NCI-H526 treated with DMSO at 0.1 percent for 48 hours (cell line): ENCODE data around the gene NUP188.

Experiments
- DNase-seq: peaks from one replicate; lab custom pipeline; 2025; lab: John Stamatoyannopoulos, UW

The NUP188 gene

DNA sequence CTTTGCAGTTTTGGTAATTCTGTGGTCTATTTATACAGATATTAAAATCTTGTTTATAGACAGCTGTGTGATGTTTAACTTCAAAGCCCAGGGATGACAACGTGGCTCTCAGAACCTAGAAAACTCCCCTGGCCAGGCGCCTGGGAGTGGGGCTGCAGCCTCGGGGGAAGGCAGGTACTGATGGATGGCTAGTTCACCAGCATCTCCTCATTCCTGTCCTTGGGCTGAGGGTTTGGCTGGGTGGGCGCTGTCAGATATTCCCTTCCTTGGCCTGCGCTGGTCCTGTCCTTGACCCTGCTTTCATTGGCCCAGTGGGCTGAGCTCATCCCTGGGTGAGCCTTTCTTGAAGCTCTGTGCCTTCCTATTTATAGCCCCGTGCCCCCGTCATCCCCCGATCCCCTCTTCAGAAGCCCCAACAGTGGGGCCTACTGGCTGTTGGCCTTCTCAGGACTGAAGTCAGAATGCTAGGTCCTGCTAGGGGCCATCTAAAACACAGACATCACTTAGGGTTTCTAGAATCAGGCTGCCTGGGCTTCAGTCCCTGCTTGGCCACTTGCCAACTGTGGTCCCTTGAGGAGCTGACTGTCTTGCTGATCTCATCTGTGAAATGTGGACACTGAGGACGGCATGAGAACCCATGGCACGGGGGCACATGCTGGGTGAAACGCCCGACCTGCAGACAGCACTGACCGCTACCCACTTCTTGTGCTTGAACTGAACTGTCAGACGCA, 59.7 kb downstream of the NUP188 start:
- DNase-seq: no peak

DNA sequence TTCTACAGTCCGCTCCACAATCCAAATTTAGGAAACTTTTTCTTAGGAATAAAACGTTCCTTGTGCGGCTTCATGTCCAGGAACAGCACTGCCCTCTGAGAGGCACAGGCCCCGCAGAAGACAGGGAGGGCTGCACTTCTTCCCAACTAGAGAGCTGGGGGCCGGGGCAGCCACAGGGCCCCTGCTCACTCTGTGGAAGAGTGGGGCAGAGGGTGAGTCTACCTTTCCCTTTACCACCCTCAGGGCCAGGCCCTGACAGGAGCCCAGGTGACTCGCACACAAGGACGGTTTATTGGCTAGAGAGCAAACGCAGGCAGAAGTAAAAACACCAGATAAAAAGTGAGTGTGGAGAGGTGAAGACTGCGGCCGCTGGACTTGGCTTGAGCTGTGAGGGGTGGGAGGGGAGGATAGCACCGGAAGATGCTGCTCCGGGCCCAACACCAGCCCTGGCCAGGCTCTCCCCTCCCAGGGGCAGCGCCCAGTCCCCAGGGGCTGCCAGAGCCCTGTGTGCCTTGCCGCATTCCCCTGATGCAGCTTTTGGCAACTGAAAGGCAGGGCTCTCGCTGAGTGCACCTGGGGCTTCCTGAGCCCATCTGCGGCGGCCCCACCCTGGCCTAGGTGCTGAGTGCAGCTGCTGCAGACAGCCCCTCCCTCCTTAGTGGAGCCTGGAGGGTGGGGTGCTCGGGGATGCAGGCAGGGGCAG, 60.4 kb downstream of the NUP188 start:
- no peak for DNase-seq

DNA sequence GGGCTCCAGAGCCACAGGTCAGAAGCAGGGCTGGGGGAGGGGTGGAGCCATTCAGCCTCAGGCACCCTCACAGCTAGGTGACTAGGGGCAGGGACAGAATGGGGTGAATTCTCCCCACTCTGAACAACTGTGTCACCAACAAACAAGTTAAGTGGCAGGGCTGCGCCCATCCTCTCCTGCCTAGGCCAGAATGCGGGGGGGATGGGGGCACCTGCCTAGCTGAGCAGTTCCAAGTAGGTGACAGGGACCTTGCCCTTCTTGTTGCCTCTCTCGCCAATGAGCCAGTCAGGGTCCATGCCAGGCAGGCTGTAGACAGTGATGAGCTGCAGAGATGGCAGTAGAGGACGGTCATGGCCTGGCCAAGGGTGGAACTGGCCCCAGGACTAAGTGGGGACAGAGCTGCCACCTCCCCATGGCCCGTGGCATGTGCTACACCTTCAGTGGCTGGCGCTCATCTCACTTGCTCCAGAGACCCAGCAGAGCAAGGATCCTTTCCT, 61.0 kb downstream of the NUP188 start:
- DNase-seq: no peak

DNA sequence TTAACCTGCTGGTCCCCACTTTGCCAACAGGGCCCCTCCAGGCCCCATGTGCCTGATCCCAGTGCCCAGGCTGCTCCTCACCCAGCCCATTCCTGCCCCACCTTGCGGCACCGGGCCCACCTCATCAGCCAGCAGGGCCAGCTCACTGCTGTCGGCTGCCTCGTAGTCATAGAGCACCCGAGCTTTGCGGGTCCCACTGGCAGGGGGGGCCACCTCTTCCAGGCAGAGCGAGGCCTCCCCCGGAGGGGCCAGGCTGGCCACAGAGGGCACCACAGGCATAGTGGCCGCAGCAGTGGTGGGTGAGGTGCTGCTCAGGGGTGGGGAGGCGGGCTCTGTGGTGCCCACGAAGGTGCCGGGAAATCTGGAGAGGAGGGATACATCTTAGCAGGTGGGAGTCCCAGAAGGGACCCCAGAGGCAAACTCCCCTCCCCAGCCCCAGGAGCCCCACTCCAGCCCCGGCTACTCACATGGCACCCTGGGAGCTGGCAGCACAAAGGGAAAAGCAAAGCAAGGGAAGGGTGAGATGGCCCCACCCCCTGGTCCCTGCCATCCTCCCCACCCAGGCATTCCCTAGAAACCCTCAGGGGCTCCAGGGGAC, 61.6 kb downstream of the NUP188 start:
- DNase-seq: no peak

DNA sequence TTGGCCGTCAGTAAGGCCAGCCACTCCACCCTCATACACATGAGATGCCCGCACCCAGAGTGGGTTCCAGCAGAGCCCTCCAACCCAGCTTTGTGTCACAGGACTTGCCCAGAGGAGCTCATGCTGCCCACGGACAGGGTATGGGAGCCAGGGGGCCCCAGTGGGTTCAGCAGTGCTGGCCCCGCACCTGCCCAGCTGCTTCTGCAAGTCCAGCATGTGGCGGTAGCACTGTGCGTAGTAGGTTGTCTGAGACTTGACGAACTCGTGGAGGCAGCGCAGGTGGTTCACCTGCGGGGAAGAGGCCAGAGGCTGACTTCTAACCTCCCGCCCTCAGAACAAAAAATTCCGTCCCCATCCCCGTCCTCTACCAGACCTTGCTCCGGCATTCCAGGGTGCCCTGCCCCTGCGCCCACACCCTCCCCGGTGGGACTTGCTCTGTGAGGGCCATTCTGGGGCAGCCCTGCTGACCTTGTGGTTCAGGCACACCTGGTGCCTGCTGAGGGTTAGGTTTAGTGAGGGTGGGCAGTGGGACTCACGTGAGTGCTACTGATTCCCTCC, 62.2 kb downstream of the NUP188 start:
- no peak for DNase-seq

DNA sequence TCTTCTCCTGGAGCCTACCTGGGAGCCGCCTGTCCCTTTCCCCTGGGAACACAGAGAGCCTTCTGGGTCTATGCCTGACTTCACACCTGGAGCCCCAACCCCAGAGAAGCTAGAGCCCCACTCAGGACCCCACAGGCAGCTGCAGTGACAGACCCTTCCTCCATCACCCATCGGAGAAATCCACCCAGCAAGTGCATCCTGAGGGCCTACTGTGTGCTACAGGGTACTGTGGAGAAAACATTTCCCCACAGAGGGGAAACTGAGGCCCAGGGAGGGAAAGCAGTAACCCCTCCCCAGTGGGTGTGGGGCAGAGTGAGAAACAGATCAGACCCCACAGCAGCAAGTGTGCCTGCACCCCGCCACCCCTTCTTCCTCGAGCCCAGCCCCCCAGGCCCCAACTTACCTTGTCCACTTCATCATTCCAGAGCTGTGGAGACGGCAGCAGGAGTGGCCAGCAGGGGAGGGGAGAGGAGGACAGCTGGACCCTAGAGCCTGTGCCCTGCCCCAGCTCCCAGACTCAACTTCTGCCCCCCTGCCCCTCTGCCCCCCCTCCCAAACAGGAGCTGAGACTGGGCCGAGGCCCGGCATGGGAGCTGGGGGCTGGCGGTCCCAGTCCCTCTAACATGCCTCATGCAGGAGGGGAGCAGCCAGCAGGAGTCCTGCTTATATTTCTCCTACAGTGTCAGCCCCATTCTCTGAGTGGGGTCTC, 62.9 kb downstream of the NUP188 start:
- DNase-seq: no peak

DNA sequence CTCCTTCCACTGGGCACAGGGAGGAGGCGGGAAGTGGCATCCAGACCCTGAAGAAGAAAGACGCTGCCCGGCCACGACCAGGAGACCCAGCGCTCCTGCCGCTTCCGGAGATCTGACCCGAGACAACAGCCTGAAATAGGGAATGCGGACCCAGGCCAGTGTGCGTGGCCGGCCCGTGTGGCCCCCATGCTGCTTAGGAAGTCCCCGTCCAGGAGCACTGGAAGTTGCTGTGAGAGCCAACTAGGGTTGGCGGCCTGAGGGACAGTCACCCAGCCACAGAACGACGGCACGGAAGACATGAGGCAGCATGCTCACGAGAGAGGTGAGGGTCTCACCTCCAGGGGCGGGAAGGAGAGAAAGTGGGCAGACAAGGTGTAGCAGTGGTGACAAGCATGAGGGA, 63.7 kb downstream of the NUP188 start:
- no peak for DNase-seq

DNA sequence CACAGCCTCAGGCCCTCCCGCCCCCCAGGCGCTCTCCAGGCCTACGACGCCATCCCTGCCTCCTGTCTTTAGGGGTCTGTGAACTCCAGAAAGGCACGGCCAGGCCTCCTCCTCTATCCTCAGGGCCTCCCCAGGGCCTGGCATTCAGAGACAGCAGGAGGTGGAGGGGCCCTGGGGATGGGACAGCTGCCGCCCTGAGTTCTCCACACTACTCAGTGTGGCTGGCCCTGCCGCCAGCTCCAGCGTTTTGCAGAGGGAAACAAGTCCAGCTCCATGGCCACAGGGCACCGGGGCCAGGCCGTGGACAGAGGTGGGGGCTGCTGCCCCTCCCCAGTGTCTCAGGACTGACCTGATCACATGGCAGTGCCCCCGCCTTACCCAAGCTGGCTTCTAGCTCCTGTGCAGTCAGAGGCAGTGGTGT, 64.3 kb downstream of the NUP188 start:
- DNase-seq: no peak

DNA sequence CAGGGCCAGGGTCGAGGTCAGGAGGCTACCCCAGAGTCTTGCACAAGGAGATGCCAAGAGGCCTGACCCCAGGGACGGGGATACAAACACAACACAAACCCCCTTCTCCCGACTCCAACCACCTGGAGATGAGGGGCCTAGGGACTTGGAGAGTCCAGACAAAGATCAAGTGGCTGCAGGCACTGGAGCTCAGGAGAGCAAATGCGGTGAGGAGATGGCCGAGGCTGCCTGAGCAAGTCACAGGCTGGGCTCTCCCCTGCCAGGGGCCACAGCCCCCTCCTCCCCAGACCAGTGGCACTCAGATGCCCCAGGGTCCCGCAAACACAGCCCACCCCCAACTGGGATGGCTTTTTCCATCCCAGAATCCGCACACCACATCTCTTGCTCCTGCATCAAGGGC, 64.8 kb downstream of the NUP188 start:
- DNase-seq: no peak

DNA sequence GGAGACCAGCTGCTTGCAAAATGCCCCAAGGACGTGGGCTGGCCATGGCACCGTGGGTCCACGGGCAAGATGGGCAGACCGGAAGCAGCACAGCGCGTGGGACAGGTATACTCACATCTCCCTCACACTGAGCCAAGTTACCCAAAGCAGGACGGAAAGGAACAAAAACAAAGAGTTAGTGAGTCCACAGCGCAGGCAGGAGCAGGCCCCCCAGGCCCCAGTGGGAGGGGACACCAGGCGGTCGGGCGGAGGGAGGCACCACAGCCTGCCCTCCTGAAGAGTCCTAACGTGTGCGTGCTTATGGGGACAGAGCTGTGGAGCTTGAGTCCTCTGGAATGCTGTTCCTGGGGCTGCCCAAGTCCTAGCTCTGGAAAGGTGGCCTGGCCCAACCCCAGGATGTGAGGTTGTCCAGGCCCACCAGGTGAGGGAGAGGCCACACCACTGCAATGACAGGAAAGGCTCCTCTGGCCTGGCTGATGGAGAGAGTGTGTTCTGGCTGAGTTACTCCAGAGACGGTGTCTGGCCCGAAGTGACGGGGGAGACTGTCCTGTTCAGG, 65.5 kb downstream of the NUP188 start:
- DNase-seq: no peak

DNA sequence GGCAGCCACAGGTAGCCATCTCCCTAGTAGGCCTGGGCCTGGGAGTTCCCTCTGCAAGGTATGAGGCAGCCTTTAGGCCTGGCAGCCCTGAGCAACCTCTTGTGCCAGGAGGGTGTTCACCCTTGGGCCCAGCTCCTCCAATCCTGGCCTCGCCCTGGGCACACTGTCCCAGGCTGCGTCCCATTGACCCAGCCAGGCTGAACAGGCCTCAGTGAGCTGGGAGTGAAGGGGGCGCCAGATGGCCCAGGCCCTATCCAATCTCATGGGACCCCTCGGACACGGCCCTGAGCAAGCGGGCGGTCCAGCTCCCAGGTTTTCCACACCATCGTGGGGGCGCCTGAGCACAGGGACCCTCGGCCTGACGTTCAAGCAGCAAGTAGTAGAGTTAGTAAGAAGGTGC, 66.2 kb downstream of the NUP188 start:
- DNase-seq: no peak

DNA sequence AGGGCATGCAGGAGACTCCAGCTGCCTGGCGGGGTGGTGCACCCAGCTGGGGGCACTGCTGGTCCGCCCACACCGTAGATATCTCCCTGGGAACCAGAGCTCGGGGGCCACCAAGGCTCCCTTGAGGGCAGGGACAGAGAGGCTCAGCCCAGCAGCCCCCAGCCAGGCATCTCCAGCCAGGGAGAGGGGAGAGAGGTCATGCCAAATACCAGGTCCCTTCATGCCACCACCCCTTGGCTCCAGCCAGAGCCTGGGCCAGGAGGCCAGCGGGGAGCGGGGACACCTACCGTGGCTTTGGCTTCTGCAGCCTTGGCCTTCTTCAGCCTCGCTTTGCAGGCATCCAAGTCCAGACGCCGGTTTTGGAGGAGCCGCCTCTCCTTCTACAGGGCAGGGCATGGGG, 66.6 kb downstream of the NUP188 start:
- DNase-seq: no peak

DNA sequence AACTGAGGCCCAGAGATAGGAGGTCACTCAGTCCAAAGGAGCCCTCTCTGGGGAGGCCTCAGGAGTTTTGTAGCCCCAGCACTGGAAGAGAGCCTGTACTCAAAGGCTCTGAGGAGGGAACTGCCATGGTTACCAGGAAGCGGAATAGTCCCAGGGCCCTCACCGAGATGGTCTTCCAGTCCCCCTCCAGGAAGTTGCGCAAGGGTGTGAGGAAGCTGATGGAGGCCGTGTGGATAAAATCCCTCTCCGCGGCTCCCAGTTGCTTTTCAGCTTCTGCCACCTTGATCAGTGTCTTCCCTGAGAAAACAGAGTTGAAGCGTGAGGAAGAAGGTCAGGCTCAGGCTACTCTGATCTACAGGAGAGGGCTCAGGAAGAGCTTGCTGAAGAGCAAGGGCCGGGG, 67.1 kb downstream of the NUP188 start:
- DNase-seq: no peak

DNA sequence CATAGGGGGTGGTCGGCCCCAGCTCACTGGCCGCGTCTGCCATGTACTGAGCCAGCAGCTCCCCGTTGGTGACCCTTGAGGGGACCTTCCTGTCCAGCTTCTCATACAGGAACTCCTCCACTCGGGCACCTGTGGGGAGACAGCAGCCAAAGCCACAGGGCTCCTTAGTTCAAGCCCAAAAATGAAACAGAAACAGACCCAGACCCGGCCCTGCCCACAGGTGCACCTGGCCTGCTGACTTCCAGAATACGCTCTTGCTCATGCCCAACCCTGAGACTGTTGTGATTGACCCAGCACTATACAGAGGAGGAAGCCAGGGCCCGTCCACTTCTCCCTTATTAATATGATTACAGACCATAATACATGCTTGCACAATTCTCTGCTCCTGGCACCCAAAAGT, 73.6 kb downstream of the NUP188 start:
- no peak for DNase-seq

DNA sequence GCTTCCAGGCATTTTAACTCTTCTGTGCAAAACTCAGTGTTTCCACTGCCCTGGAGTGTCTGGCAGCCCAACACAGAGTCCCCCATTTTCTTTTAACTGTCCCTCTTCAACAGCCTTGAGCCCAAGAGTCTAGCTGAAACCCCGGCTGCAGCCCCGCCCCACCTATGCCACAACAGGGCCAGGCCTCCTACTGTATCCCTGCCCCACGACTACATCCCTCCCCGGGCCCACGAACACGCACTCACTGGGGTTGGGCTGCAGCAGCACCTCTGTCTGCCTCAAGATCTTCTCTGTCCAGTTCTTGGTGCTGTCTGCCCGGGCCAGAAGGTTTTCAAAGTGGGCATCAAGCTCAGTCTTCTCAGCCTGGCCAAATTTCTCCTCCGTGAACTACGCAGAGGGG, 74.5 kb downstream of the NUP188 start:
- DNase-seq: no peak

DNA sequence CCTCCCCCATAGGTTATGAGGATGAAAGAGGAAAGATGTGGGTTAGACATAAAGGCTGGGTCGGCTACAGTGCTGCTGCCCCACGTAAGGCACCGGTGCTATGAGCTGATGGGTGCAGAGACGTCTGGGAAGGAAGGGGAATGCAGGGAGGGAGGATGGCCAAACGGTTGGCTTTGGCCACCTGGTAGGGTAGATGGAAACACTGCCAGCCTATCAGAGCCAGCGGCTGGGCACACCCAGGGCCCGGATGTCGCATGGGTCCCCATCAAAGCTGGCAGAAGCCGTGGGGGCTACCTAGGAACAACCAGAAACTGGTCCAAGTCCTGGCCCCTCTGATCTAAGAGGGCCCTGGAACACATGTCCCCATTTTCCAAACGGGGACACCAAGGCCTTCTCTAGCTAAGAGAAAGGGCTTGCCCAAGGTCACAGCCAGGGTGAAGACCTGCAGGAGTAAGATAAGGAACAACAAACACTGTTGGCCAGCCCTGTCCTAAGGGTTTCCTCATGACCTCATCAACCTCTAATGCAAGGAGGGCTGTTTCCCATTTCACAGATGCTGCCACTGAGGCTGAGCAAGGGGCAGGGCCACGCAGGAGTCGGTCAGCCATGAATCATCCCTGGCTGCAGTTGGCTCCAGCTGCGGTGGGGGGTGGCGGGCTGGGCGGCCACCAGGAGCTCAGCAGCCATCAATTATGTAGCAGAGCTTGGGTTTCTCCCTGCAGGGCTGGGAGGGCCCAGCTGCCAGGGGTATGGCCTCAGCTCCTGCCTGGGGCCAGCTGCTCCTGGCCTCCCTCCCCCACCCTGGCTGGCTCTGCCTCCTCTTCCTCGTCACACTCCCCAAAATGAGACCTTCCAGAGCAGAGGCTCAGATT, 75.8 kb downstream of the NUP188 start:
- DNase-seq: no peak

DNA sequence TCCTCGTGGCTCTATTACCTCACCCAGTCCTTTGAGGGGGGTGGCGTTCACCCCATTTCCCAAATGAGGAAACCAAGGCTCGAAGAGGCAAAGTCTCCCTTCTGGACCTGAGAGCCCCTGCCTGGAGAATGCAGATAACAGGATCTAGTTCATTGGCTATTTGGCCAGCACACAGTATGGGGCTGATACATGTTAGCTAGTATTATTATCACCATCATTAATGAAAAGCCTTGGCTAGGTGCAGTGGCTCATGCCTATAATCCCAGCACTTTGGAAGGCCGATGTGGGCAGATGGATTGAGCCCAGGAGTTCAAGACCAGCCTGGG, 76.4 kb downstream of the NUP188 start:
- DNase-seq: no peak

DNA sequence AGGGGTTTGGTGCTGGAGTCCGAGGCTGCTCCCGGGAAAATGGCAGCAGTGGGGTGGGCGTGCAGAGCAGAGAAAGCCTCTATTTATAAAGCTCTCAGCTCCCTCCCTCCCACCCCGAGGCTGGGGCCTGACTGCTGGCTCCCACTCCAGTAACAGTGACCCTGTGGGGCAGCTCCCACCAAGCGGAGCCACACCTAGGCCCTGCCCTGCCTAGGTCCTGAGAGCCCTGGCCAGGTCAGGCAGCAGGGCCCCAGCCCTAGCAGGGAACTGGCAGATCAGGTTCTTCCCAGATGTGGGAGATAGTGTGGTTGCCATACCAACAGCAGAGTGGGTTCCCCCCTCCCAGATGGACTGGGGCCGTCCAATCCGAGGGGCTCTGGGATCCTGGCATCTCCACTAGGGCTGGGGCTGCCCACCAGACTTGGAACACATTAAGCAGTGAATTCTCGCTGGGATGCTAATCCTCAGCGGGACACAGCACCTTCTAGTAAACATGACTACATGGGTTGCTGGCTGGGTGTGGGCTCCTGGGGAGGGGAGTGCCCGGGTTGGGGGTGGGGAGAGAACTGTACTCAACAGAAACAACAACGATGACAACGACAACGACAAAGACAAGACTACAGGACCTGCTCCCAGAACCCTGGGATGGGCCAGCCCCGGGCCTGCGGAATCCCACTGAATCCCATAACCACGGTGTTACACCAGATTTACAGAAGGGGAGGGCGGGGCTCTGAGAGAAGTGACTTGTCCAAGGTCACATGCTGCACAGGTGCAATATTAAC, 79.1 kb downstream of the NUP188 start:
- no peak for DNase-seq

DNA sequence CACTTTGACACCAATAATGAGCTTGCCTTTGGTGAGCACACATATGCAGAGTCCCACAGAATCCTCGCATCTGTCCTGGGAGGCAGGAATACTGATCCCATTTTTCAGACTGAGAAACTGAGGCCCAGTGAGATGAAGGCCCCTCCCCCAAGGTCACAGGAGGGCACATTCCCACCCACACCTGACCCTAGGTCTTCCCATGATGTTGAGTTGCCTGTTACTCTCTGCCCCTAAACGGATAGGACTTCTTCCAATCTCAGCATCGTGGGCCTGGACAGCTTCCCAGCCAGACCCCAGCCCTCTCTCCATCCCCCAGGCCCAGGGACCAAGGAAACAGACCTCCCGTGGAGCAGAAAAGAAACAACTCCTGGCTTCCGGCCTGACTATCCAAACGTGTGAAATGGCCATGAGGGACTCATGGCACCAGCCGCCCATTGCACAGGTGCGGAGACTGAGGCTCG, 79.8 kb downstream of the NUP188 start:
- DNase-seq: no peak

DNA sequence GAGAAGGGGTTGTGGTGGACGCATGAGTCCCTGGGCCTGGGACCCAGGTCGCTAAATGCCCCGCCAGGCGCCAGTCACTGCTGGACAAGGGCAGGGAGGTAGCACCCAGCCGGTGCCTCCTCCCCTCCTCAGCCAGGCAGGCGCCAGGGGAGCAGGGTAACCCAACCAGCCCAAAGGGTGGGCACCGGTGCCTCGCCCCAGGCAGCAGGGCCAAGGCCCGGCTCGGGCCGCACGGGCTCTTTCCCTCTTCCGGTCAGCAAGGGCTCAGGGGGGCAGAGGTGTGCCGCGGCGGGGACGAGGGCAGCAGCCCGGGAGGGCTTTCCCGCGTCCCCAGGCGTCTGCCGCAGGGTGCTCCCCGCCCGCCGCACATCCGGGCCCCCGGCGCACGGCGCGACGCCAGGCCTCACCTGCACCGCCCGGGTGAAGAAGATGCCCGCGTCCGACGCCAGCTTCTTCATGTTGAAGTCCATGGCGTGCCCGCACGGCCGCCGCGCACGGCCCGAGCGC, 80.2 kb downstream of the NUP188 start:
- no peak for DNase-seq
